ENCODE data around the gene MYO1G. TPM values are rescaled to one million over a fixed set of nuclear protein-coding genes. Genes with fewer than 3 reads are reported as not detected.

MYO1G gene
- total RNA-seq, 1 experiment from 2014 or later = 0.46 TPM

DNA sequence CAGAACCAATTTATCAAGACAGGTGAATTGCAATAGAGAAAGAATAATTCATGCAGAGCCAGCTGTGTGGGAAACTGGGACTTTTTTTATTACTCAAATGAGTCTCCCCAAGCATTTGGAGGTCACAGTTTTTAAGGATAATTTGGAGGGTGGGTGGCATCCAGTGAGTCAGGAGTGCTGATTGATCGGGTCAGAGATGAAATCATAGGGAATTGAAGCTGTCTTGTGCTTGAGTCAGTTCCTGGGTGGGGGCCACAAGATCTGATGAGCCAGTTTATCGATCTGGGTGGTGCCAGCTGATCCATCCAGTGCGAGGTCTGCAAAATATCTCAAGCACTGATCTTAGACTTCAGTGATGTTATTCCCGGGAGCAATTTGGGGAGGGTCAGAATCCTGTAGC is 9.9 kb upstream of the MYO1G start:
- peaks cover 37% of the 10 kb centered on the region for H3K36me3 Mint-ChIP-seq
- ChIA-PET CTCF (interaction anchor here (0.7 to 1.7 kb wide), 4 partner anchors 11 to 123 kb away, joined by 3 to 5 read pairs (median 4); partner anchors contain the start of gene TBRG4), POLR2A (no interaction called here)
- ATAC-seq (no peak), DNase-seq (ENCODE audit: low spot score) (no peak)
- no peak overlapping the region for H3K4me3 Mint-ChIP-seq
- H3K27ac Mint-ChIP-seq = no peak overlapping the region
- TF ChIP-seq, protein P1, sequence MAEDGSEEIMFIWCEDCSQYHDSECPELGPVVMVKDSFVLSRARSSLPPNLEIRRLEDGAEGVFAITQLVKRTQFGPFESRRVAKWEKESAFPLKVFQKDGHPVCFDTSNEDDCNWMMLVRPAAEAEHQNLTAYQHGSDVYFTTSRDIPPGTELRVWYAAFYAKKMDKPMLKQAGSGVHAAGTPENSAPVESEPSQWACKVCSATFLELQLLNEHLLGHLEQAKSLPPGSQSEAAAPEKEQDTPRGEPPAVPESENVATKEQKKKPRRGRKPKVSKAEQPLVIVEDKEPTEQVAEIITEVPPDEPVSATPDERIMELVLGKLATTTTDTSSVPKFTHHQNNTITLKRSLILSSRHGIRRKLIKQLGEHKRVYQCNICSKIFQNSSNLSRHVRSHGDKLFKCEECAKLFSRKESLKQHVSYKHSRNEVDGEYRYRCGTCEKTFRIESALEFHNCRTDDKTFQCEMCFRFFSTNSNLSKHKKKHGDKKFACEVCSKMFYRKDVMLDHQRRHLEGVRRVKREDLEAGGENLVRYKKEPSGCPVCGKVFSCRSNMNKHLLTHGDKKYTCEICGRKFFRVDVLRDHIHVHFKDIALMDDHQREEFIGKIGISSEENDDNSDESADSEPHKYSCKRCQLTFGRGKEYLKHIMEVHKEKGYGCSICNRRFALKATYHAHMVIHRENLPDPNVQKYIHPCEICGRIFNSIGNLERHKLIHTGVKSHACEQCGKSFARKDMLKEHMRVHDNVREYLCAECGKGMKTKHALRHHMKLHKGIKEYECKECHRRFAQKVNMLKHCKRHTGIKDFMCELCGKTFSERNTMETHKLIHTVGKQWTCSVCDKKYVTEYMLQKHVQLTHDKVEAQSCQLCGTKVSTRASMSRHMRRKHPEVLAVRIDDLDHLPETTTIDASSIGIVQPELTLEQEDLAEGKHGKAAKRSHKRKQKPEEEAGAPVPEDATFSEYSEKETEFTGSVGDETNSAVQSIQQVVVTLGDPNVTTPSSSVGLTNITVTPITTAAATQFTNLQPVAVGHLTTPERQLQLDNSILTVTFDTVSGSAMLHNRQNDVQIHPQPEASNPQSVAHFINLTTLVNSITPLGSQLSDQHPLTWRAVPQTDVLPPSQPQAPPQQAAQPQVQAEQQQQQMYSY (CRISPR knock-in tag; IDR thresholded peaks at IDR 0.05) = no peak
- no peak for TF ChIP-seq NFYB (CRISPR knock-in tag; conservative IDR thresholded peaks at IDR 0.05; ENCODE audit: low read depth)
- TF ChIP-seq, protein P2, sequence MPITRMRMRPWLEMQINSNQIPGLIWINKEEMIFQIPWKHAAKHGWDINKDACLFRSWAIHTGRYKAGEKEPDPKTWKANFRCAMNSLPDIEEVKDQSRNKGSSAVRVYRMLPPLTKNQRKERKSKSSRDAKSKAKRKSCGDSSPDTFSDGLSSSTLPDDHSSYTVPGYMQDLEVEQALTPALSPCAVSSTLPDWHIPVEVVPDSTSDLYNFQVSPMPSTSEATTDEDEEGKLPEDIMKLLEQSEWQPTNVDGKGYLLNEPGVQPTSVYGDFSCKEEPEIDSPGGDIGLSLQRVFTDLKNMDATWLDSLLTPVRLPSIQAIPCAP (CRISPR knock-in tag; IDR thresholded peaks at IDR 0.05) = no peak
- TF ChIP-seq, protein P3, sequence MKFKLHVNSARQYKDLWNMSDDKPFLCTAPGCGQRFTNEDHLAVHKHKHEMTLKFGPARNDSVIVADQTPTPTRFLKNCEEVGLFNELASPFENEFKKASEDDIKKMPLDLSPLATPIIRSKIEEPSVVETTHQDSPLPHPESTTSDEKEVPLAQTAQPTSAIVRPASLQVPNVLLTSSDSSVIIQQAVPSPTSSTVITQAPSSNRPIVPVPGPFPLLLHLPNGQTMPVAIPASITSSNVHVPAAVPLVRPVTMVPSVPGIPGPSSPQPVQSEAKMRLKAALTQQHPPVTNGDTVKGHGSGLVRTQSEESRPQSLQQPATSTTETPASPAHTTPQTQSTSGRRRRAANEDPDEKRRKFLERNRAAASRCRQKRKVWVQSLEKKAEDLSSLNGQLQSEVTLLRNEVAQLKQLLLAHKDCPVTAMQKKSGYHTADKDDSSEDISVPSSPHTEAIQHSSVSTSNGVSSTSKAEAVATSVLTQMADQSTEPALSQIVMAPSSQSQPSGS (CRISPR knock-in tag; IDR thresholded peaks at IDR 0.05; ENCODE audit: borderline replicate concordance, low read depth) = no peak
- no peak for TF ChIP-seq TEAD1 (CRISPR knock-in tag; IDR thresholded peaks at IDR 0.05)
- TF ChIP-seq CBFB (CRISPR knock-in tag; IDR thresholded peaks at IDR 0.05; ENCODE audit: low read depth) = no peak
- no peak for TF ChIP-seq NR1H2 (CRISPR knock-in tag; IDR thresholded peaks at IDR 0.05)
- TF ChIP-seq, protein P4, sequence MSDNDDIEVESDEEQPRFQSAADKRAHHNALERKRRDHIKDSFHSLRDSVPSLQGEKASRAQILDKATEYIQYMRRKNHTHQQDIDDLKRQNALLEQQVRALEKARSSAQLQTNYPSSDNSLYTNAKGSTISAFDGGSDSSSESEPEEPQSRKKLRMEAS (CRISPR knock-in tag; IDR thresholded peaks at IDR 0.05) = no peak
- no peak for TF ChIP-seq ZBTB21 (CRISPR knock-in tag; IDR thresholded peaks at IDR 0.05; ENCODE audit: borderline replicate concordance)
- TF ChIP-seq, protein P5, sequence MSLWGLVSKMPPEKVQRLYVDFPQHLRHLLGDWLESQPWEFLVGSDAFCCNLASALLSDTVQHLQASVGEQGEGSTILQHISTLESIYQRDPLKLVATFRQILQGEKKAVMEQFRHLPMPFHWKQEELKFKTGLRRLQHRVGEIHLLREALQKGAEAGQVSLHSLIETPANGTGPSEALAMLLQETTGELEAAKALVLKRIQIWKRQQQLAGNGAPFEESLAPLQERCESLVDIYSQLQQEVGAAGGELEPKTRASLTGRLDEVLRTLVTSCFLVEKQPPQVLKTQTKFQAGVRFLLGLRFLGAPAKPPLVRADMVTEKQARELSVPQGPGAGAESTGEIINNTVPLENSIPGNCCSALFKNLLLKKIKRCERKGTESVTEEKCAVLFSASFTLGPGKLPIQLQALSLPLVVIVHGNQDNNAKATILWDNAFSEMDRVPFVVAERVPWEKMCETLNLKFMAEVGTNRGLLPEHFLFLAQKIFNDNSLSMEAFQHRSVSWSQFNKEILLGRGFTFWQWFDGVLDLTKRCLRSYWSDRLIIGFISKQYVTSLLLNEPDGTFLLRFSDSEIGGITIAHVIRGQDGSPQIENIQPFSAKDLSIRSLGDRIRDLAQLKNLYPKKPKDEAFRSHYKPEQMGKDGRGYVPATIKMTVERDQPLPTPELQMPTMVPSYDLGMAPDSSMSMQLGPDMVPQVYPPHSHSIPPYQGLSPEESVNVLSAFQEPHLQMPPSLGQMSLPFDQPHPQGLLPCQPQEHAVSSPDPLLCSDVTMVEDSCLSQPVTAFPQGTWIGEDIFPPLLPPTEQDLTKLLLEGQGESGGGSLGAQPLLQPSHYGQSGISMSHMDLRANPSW (CRISPR knock-in tag; conservative IDR thresholded peaks at IDR 0.05; ENCODE audit: low read depth) = no peak
- no peak for TF ChIP-seq ETV6 (CRISPR knock-in tag; IDR thresholded peaks at IDR 0.05)
- TF ChIP-seq, protein P6, sequence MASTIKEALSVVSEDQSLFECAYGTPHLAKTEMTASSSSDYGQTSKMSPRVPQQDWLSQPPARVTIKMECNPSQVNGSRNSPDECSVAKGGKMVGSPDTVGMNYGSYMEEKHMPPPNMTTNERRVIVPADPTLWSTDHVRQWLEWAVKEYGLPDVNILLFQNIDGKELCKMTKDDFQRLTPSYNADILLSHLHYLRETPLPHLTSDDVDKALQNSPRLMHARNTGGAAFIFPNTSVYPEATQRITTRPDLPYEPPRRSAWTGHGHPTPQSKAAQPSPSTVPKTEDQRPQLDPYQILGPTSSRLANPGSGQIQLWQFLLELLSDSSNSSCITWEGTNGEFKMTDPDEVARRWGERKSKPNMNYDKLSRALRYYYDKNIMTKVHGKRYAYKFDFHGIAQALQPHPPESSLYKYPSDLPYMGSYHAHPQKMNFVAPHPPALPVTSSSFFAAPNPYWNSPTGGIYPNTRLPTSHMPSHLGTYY (CRISPR knock-in tag; IDR thresholded peaks at IDR 0.05) = no peak
- TF ChIP-seq, protein P7, sequence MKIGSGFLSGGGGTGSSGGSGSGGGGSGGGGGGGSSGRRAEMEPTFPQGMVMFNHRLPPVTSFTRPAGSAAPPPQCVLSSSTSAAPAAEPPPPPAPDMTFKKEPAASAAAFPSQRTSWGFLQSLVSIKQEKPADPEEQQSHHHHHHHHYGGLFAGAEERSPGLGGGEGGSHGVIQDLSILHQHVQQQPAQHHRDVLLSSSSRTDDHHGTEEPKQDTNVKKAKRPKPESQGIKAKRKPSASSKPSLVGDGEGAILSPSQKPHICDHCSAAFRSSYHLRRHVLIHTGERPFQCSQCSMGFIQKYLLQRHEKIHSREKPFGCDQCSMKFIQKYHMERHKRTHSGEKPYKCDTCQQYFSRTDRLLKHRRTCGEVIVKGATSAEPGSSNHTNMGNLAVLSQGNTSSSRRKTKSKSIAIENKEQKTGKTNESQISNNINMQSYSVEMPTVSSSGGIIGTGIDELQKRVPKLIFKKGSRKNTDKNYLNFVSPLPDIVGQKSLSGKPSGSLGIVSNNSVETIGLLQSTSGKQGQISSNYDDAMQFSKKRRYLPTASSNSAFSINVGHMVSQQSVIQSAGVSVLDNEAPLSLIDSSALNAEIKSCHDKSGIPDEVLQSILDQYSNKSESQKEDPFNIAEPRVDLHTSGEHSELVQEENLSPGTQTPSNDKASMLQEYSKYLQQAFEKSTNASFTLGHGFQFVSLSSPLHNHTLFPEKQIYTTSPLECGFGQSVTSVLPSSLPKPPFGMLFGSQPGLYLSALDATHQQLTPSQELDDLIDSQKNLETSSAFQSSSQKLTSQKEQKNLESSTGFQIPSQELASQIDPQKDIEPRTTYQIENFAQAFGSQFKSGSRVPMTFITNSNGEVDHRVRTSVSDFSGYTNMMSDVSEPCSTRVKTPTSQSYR (CRISPR knock-in tag; IDR thresholded peaks at IDR 0.05) = no peak
- no peak for TF ChIP-seq CREM (CRISPR knock-in tag; IDR thresholded peaks at IDR 0.05)
- H3K27me3 Mint-ChIP-seq (ENCODE audit: low read depth) = no peaks in the 10 kb centered on the region; the same call in 1 of the 2 replicates
- H3K9me3 Mint-ChIP-seq = peaks cover 5% of the 10 kb centered on the region
- H3K4me1 Mint-ChIP-seq = peaks cover 33% of the 10 kb centered on the region
